ENCODE data around the gene RAB21.

DNA sequence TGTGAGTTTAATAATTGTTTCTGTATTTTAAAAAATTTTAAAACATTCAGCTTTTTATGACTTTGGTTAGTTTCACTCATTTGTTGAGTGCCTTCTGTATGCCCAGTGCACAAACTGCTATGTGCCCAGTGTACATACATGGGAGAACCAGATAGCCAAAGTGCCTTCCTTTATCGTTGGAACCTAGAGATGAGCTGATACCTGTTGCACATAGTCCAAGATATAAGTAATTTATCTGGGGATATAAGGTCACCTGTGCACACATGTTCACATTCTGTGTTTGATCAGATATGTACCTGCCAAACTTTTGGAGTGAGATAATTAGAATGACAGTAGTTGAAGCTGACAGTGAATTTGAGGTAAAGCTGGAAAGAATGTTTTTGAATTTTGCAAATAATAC, 37.9 kb downstream of the RAB21 start:
- TF ChIP-seq RFX5 (IDR thresholded peaks at IDR 0.05; ENCODE audit: low read depth, low read length) (no peak), POLR2A (IDR thresholded peaks at IDR 0.05; ENCODE audit: low read depth, low read length) (no peak)

Measured in IMR-90 (cell line).